ENCODE results near the gene FATE1.

GRCh38 chrX:151703487-151703886 is 12.3 kb upstream of the FATE1 start:
- TF ChIP-seq CTCF (IDR thresholded peaks at IDR 0.05 in 8 of 11, conservative IDR thresholded peaks at IDR 0.05 in 3 of 11), result no peak
- TF ChIP-seq POLR2A (IDR thresholded peaks at IDR 0.05), result no peak
- TF ChIP-seq POLR2AphosphoS5 (IDR thresholded peaks at IDR 0.05), result no peak

All from spleen (tissue), 7 donors.